Measurements from ENCODE around the gene KRTAP23-1.
A peak's percentile ranks its signal among the peaks of the same experiment; 100 is the strongest.

Gene KRTAP23-1, protein sequence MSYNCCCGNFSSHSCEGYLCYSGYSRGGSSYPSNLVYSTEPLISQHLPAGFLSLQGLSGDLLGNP

GRCh38 chr21:30348506-30348905 lies at the start of gene KRTAP23-1:
Gene KRTAP23-1, minus strand, starts transcription at chr21:30348606. Its CDS starts 0 bp downstream, at chr21:30348606.
- no peak for DNase-seq (ENCODE audit: low read depth in 3 of 3)

DNA sequence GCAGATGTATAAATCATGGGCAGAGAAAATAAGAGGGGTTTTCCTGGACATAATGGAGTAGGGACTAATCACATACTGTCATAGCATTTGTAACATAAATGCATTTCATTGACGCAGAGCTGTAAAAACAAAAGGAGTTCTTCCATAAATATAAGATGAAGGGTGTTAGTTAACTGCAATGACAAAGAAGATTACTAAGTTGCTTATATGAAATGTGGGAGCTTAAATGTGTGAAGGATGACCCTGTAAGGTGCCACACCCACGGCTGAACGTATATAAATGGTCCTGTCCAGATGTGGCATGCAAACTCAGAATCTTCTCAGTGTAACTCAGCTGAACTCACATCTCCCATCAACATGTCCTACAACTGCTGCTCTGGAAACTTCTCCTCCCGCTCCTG lies 47.3 kb upstream of the KRTAP23-1 start, which contains the start of gene KRTAP13-1:
KRTAP13-1 (plus strand) TSS at position 301 of the 400 bp plus-strand sequence; CDS start at position 357, 56 bp downstream.
- no peak for DNase-seq (ENCODE audit: low read depth in 3 of 3)

DNA sequence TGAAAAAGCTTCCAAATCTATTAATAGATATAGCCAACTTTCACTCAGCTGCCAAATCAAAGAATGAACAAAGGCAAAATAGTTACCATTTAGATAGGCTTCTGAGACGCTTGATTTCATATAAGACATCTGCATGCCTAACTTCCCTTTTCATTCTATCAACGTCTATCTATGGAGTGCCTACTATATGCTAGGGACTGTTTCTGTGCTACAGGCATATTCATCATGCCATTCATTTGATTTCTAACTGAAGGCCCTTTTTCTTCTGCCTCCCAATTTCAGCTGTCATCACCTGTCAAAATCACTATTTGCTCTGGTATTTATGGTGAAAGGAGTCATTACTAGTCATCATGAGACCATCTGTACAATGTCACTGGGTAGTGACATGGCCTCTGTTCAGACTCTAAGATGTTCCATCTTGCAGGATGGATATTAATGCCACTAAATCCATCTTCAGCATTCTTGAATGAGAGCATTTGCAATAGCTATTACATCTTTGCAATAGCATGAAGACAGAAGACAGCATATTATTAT lies 43.2 kb upstream of the KRTAP23-1 start:
- DNase-seq (ENCODE audit: low read depth in 3 of 3) = no peak

DNA sequence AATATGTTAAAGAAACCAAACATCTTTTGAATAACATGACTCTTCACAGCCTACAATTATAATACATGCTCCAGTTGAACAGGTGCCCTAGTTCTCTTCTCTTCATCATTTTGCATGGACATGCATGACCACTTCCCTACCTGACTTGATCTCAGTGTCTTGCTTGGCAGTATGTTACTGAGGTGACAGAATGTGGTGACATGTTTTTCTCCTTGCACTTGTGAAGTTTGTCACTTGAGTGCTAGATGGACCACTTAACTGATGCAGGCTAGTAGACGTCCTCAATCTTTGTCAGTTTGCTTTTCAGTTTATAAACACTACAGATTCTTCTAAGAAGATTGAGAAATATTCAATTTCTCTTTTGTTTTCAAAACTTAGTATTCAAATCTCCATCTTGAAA lies 33.8 kb upstream of the KRTAP23-1 start:
- no peak for DNase-seq (ENCODE audit: low read depth in 3 of 3)

- no peak for DNase-seq (ENCODE audit: low read depth in 3 of 3)
Observed at GRCh38 chr21:30372139-30372770, 23.8 kb upstream of the KRTAP23-1 start, which contains the start of gene KRTAP13-2. Gene KRTAP13-2, minus strand, starts transcription at chr21:30372271. Its CDS starts 58 bp downstream, at chr21:30372213.

- DNase-seq (ENCODE audit: low read depth in 3 of 3) = no peak
Observed at GRCh38 chr21:30355906-30356305, 7.5 kb upstream of the KRTAP23-1 start.

GRCh38 chr21:30354308-30355005 lies 6.1 kb upstream of the KRTAP23-1 start:
- DNase-seq (ENCODE audit: low read depth in 3 of 3) = no peak

- no peak for DNase-seq (ENCODE audit: low read depth in 3 of 3)
Observed at GRCh38 chr21:30351534-30351933, 3.1 kb upstream of the KRTAP23-1 start.

DNA sequence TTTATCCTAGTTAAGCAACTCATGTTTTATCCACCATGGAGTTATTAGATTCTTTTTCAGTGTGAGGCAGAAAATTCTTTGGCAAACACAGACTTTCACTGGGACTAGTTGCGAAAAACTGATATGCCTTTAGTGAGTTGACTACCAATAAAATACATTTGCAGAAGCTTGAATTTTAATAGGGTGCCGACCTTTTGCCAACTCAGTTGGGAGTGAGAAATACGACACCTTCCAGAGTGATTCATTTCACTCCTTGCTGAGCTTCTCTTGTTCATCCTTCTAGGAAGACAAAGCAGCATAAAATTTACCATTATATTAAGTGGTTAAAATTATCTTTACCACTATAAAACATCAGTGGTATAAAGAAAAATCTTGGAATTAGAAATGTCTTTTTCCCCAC lies 1.2 kb upstream of the KRTAP23-1 start:
- no peak for DNase-seq (ENCODE audit: low read depth in 3 of 3)

DNA sequence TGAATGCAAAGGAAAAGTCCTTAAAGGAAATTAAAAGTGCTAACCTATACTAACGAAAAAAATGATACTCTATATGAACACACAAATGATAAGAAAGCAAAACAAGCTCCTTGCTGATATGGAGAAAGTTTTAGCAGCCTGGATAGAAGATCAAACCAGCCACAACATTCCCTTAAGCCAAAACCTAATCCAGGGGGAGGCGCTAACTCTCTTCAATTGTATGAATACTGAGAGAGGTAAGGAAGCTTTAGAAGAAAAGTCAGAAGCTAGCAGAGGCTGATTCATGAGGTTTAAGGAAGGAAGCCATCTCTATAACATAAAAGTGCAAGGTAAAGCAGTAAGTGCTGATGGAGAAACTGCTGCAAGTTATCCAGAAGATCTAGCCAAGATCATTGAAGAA lies 3.4 kb downstream of the KRTAP23-1 start:
- DNase-seq (ENCODE audit: low read depth in 3 of 3) = no peak

DNA sequence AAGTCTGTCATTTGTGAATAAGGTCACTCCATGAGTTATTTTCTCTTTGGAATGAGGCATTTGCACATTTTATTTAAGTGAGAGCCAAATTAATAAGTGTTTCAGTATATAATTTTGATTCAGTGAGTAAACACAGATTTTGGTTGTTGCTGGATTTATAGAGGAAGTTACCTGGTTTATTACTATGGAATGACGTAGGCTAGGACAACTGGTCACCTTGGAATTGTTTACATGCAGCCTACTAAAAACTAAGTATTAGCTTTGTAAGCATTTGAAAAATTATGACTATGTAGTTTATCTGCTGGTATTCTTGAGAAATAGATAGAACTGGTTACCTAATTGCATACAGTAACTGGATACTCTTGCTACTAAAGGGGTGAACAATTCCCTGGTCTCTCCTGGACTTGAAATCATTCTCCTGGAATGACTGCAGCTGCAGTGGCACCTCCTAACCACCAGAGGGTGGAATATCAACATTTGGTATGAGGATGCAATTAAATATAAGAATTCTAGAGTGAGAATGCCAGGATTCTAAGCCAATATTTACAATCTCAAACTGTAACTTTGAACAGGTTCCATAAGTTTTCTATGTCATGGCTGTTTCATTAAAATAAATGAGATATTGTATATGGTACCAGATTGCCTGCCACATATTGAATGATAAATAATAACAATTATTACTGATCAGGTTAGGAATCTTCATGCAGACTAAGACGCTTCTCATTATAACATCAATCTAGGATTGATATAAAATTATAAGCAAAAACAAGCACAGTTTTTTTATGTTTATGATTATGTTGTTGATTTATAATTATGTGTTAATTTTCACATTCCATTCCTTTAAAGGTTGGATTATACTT lies 7.5 kb downstream of the KRTAP23-1 start:
- peak in 2 of 3 donors; percentile 6 to 8 for DNase-seq (ENCODE audit: low read depth in 3 of 3)

DNA sequence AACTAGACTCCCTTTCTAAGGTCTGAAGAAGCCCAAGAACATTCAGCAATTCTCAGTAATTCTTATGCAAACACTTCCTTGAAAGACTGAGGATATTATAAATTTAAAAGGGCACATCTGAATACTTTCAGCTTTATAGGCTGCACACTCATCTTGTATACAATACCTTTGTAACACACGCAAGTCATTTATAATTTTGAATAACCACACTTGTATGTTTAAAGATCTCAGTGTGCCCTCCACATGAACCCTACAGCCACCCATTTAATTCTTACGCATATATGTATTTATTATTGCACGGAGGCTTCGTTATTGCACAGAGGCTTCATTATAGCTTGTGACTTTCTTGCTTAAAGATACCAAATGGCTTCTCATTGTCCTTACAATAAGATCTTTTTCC lies 9.7 kb downstream of the KRTAP23-1 start:
- no peak for DNase-seq (ENCODE audit: low read depth in 3 of 3)

GRCh38 chr21:30337772-30338171 lies 10.6 kb downstream of the KRTAP23-1 start:
- DNase-seq (ENCODE audit: low read depth in 3 of 3) = no peak

DNA sequence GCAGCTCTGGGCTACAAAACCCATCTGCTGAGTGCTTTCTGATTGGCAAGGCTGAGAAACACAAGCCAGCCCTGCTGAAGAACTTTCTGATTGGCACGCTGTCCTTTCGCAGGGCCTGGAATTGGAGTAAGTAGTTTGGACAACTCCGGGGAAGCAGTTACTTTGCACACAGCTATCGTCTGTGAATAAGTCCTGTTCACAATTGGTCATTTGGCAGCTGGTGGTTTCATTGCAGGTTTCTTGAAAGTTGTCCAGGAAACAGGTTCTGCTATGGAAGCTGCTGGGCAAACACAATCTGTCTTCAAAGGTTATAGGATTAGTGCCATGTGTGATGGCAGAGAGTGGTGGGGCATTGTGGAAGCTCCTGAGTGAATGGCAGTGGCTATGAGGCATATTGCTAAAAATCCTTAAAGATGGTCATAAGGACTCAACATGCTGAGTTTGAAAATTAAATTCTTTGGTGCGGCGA lies 11.1 kb downstream of the KRTAP23-1 start, which contains the start of gene KRTAP27-1:
KRTAP27-1 (minus strand) TSS at position 419 of the 469 bp plus-strand sequence; CDS start at position 393, 26 bp downstream.
- DNase-seq (ENCODE audit: low read depth in 3 of 3) = no peak

- no peak for DNase-seq (ENCODE audit: low read depth in 3 of 3)
Observed at GRCh38 chr21:30336596-30336995, 11.8 kb downstream of the KRTAP23-1 start.

- no peak for DNase-seq (ENCODE audit: low read depth in 3 of 3)
Observed at GRCh38 chr21:30333736-30334135, 14.7 kb downstream of the KRTAP23-1 start.

GRCh38 chr21:30332681-30333080 lies 15.7 kb downstream of the KRTAP23-1 start:
- DNase-seq (ENCODE audit: low read depth in 3 of 3) = no peak

GRCh38 chr21:30329203-30329875 lies 19.1 kb downstream of the KRTAP23-1 start:
- DNase-seq (ENCODE audit: low read depth in 3 of 3) = no peak

DNA sequence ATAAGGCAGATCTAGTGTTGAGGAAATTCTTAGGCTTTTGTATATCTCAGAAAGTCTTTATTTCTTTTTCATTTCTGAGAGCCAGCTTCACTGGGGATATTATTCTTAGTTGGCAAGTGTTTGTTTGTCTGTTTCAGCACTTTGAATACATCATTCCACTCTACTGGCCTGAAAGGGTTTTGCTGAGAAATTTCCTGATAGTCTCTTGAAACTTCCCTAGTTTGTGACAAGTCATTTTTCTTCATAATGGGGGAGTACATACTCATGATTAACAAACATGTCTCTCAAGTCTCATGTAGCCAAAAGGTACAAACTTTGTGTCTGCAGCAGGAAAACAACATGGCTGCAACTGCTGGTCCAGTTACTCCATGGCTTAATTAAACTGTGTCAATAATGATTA lies 22.0 kb downstream of the KRTAP23-1 start:
- DNase-seq (ENCODE audit: low read depth in 3 of 3) = no peak

- no peak for DNase-seq (ENCODE audit: low read depth in 3 of 3)
Observed at GRCh38 chr21:30320215-30320614, 28.2 kb downstream of the KRTAP23-1 start, which contains the start of gene KRTAP26-1. Gene KRTAP26-1, minus strand, starts transcription at chr21:30320315. Its CDS starts 280 bp downstream, at chr21:30320035.

DNA sequence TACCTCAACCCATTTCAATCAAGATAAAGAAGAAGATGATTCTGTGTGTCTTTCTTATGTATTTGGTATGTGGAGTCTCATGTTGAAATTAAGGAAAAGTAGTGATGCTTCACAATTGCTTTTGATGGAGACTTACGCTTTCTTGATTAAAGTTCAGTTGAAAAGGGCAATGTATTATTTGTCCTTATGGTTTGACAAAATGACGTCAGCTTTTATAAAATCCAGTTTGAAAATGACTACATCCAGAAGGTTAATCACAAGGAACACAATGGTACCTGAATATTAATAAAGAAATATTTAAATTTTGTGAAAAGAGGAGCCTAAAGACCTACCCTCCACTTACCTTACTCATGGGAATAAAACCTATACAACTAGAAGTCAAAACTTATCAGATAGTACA lies 32.7 kb downstream of the KRTAP23-1 start:
- no peak for DNase-seq (ENCODE audit: low read depth in 3 of 3)

Data from stimulated activated CD4-positive, alpha-beta T cell treated with anti-CD3 and anti-CD28 coated beads, TNF-alpha, amount 100 ng/mL, for 48 hours (primary cell).